ENCODE measurements around the gene PARVA.

GRCh38 chr11:12509371-12509770 lies 132.0 kb downstream of the PARVA start:
- TF ChIP-seq CTCF (conservative IDR thresholded peaks at IDR 0.05) (no peak), EZH2 (IDR thresholded peaks at IDR 0.05; ENCODE audit: low read depth) (no peak)
